K562 (cell line): ENCODE results near the gene TFB2M. TPM values are rescaled to one million over a fixed set of nuclear protein-coding genes. Genes with fewer than 3 reads are reported as not detected.
A peak's percentile ranks its signal among the peaks of the same experiment; 100 is the strongest.

ENCODE experiments used
- ATF7 ChIP-seq: fragments of 450-650 bp; IDR thresholded peaks from 2 replicates; pipeline ENCODE4 v1.7.1; 2014; ENCODE audit warnings: mild to moderate bottlenecking, moderate library complexity
- CREB1 ChIP-seq, 2 experiments: sonication (generic) in 1 of 2; formaldehyde crosslinking in 1 of 2; IDR thresholded peaks; 2 replicates each; pipeline versions ENCODE4 v1.6.1 to v1.8.0; 2012 to 2022; ENCODE audit warnings: inconsistent platforms in 1 of 2, mild to moderate bottlenecking in 1 of 2, missing genetic modification reagents in 1 of 2, moderate library complexity in 1 of 2
- DACH1 ChIP-seq: fragments of 450-650 bp; IDR thresholded peaks from 2 replicates; pipeline ENCODE4 v1.6.1; 2018; ENCODE audit not compliant: partially characterized antibody
- NBN ChIP-seq: fragments of 450-650 bp; IDR thresholded peaks from 2 replicates; pipeline ENCODE4 v1.6.1; 2016; ENCODE audit warnings: low read depth, mild to moderate bottlenecking
- polyA plus RNA-seq, 8 experiments: library from polyadenylated mRNA; depleted of rRNA in 4 of 8; stranded (reverse) in 5 of 8; unstranded in 3 of 8; fragments of >200 nt; fragmentation: Nextera tagmentation in 2 of 8; fragmentation: Illumina TruSeq in 1 of 8; extraction: Ambion mirVana in 2 of 8; extraction: Trizol in 1 of 8; gene quantifications; 2 replicates each; pipeline versions ENCODE4 v1.2.1 to v1.2.3, GENCODE V29; 2011 to 2014; ENCODE audit warnings: inconsistent platforms in 1 of 8, missing spikeins in 1 of 8
- total RNA-seq, 7 experiments: library from RNA; depleted of rRNA in 6 of 7; stranded (reverse); fragments of >200 nt in 6 of 7; fragmentation: Illumina TruSeq in 2 of 7; extraction: Trizol in 2 of 7; gene quantifications; 2 replicates each; pipeline versions ENCODE4 v1.2.1 to v1.2.3, GENCODE V29; 2011 to 2021; ENCODE audit warnings: low replicate concordance in 1 of 7
- TF ChIP-seq, protein P1 (sequence below): fragments of 250-450 bp; sonication (Bioruptor Pico); IDR thresholded peaks from 2 replicates; pipeline ENCODE4 v1.8.0; 2022; ENCODE audit warnings: moderate library complexity, mild to moderate bottlenecking, inconsistent platforms
- TF ChIP-seq, protein P2 (sequence below), 2 experiments: fragments of 450-650 bp in 1 of 2; IDR thresholded peaks; 2 replicates each; pipeline ENCODE4 v1.6.1; 2011 to 2017; ENCODE audit warnings: low read depth in 2 of 2, antibody characterized with exemption in 1 of 2, borderline replicate concordance in 1 of 2, low read length in 1 of 2, mild to moderate bottlenecking in 1 of 2, mixed read lengths in 1 of 2; ENCODE audit not compliant: control insufficient read depth in 1 of 2
- TF ChIP-seq, protein P3 (sequence below): sonication (generic); formaldehyde crosslinking; IDR thresholded peaks from 2 replicates; pipeline ENCODE4 v1.8.0; 2023; ENCODE audit warnings: mild to moderate bottlenecking, missing genetic modification reagents

TFB2M gene
- total and polyA plus RNA-seq, 9 of the 15 experiments (the other 6 are each of a cell fraction or from before 2014, with no cell fraction given) = 55.1 to 162 (median 70.6) TPM

DNA sequence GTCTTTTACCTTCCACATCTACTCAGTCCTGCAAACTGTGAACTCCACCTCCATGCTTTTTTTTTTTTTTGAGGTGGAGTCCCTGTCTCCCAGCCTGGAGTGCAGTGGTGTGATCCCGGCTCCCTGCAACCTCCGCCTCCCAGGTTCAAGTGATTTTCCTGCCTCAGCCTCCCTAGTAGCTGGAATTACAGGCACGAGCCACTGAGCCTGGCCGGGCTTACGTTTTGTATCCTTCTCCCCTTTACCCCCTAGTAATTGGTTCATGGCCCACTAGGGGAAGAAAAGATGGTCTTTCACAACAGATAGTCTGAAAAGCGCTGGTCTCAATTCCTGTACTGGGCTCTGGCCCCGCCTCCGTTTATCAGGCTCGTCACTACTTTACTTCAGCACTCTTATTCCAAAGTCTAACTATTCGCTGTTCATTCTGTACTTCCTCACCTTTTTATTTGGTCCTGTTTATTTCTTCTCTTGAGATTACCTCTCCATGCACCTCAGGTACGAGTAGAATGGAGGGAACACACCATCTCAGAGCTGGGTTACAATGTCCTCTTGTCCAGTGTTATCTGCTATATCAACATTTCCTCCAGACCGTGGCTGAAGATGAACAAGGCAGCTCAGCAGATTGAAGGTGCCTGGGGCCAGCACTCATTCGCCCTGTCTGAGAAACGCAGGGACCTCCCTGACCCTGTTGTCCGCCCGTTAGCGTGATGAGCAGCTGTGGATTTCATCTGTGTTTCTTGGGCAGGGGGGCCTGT, 16.4 kb upstream of the TFB2M start (continued):
- TF ChIP-seq, protein P1, sequence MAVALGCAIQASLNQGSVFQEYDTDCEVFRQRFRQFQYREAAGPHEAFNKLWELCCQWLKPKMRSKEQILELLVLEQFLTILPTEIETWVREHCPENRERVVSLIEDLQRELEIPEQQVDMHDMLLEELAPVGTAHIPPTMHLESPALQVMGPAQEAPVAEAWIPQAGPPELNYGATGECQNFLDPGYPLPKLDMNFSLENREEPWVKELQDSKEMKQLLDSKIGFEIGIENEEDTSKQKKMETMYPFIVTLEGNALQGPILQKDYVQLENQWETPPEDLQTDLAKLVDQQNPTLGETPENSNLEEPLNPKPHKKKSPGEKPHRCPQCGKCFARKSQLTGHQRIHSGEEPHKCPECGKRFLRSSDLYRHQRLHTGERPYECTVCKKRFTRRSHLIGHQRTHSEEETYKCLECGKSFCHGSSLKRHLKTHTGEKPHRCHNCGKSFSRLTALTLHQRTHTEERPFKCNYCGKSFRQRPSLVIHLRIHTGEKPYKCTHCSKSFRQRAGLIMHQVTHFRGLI (CRISPR knock-in tag) = no peak
- TF ChIP-seq, protein P2, sequence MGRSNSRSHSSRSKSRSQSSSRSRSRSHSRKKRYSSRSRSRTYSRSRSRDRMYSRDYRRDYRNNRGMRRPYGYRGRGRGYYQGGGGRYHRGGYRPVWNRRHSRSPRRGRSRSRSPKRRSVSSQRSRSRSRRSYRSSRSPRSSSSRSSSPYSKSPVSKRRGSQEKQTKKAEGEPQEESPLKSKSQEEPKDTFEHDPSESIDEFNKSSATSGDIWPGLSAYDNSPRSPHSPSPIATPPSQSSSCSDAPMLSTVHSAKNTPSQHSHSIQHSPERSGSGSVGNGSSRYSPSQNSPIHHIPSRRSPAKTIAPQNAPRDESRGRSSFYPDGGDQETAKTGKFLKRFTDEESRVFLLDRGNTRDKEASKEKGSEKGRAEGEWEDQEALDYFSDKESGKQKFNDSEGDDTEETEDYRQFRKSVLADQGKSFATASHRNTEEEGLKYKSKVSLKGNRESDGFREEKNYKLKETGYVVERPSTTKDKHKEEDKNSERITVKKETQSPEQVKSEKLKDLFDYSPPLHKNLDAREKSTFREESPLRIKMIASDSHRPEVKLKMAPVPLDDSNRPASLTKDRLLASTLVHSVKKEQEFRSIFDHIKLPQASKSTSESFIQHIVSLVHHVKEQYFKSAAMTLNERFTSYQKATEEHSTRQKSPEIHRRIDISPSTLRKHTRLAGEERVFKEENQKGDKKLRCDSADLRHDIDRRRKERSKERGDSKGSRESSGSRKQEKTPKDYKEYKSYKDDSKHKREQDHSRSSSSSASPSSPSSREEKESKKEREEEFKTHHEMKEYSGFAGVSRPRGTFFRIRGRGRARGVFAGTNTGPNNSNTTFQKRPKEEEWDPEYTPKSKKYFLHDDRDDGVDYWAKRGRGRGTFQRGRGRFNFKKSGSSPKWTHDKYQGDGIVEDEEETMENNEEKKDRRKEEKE (IDR thresholded peaks at IDR 0.05; ENCODE audit: borderline replicate concordance in 1 of 2, control insufficient read depth in 1 of 2, low read depth in 2 of 2, low read length in 1 of 2) = no peak
- TF ChIP-seq DACH1 (no peak), ATF7 (peak; percentile 21; the same call in 1 of the 2 replicates), CREB1 (IDR thresholded peaks at IDR 0.05) (no peak), CREB1 (CRISPR knock-in tag; IDR thresholded peaks at IDR 0.05) (0 out of 2 replicates have a peak, but pooled peaks have one; percentile 16), NBN (peak; percentile 79; the same call in 1 of the 2 replicates)
- TF ChIP-seq, protein P3, sequence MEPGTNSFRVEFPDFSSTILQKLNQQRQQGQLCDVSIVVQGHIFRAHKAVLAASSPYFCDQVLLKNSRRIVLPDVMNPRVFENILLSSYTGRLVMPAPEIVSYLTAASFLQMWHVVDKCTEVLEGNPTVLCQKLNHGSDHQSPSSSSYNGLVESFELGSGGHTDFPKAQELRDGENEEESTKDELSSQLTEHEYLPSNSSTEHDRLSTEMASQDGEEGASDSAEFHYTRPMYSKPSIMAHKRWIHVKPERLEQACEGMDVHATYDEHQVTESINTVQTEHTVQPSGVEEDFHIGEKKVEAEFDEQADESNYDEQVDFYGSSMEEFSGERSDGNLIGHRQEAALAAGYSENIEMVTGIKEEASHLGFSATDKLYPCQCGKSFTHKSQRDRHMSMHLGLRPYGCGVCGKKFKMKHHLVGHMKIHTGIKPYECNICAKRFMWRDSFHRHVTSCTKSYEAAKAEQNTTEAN (CRISPR knock-in tag) = no peak
